ENCODE measurements around the gene ANKRD29.

DNA sequence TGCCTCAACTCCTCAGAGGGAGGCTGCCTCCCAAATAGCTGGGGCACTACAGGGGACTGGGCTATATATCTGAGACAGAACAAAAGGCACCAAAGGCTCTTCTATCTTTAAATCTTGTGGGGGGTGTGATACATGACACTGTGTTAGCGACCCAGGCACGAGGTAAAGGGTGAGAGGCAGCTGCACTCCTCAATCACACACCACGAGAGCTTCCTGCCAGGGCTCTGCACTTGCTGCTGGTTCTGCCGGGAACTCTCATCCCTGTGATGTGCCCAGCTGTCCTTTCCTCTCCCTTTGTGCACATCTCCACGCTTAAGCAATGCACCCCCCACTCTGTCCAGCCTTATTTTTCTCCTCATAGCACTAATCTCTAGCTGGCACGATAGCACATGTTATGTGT is 108.8 kb downstream of the ANKRD29 start:
- TF ChIP-seq, protein P1, sequence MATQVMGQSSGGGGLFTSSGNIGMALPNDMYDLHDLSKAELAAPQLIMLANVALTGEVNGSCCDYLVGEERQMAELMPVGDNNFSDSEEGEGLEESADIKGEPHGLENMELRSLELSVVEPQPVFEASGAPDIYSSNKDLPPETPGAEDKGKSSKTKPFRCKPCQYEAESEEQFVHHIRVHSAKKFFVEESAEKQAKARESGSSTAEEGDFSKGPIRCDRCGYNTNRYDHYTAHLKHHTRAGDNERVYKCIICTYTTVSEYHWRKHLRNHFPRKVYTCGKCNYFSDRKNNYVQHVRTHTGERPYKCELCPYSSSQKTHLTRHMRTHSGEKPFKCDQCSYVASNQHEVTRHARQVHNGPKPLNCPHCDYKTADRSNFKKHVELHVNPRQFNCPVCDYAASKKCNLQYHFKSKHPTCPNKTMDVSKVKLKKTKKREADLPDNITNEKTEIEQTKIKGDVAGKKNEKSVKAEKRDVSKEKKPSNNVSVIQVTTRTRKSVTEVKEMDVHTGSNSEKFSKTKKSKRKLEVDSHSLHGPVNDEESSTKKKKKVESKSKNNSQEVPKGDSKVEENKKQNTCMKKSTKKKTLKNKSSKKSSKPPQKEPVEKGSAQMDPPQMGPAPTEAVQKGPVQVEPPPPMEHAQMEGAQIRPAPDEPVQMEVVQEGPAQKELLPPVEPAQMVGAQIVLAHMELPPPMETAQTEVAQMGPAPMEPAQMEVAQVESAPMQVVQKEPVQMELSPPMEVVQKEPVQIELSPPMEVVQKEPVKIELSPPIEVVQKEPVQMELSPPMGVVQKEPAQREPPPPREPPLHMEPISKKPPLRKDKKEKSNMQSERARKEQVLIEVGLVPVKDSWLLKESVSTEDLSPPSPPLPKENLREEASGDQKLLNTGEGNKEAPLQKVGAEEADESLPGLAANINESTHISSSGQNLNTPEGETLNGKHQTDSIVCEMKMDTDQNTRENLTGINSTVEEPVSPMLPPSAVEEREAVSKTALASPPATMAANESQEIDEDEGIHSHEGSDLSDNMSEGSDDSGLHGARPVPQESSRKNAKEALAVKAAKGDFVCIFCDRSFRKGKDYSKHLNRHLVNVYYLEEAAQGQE (IDR thresholded peaks at IDR 0.05; ENCODE audit: low read depth) = no peak
- TF ChIP-seq ZBTB7A (IDR thresholded peaks at IDR 0.05; ENCODE audit: low read depth) (no peak), CEBPB (IDR thresholded peaks at IDR 0.05) (no peak), TCF12 (IDR thresholded peaks at IDR 0.05; ENCODE audit: low read depth) (no peak), EP300 (IDR thresholded peaks at IDR 0.05; ENCODE audit: borderline replicate concordance) (no peak), TEAD4 (IDR thresholded peaks at IDR 0.05) (no peak), TAF1 (IDR thresholded peaks at IDR 0.05; ENCODE audit: low read depth) (no peak)
